OCI-LY3 (cell line): Measurements from ENCODE around the gene VAV2.

Source experiments
- H2AFZ ChIP-seq: fragments of 200-600, 300-600 bp; shearing (Covaris generic); 2 replicates; pipeline ENCODE4 v1.6.0; 2014; ENCODE audit warnings: antibody characterized with exemption, low read depth, low read length
- H3K27ac ChIP-seq: fragments of 200-600, 300-600 bp; sonication (generic); 2 replicates; pipeline ENCODE4 v1.5.1; 2014; ENCODE audit warnings: mild to moderate bottlenecking, low read length, moderate library complexity, mixed read lengths
- H3K27me3 ChIP-seq: fragments of 200-600, 300-600 bp; sonication (generic); 2 replicates; pipeline ENCODE4 v1.6.1; 2014; ENCODE audit warnings: low read depth, low read length, mixed read lengths
- H3K36me3 ChIP-seq: fragments of 200-600, 300-600 bp; sonication (generic); replicated peaks from 2 replicates; pipeline ENCODE3; 2014; ENCODE audit warnings: low read depth, low read length, mixed read lengths
- H3K4me1 ChIP-seq: fragments of 300-600, 200-600 bp; sonication (generic); 2 replicates; pipeline ENCODE4 v1.6.1; 2014; ENCODE audit warnings: low read length, mixed read lengths
- H3K4me2 ChIP-seq: fragments of 200-600, 300-600 bp; sonication (generic); 2 replicates; pipeline ENCODE4 v1.6.1; 2014; ENCODE audit warnings: low read length, mixed read lengths
- H3K4me3 ChIP-seq: fragments of 300-600, 200-600 bp; sonication (generic); 2 replicates; pipeline ENCODE4 v1.5.1; 2014; ENCODE audit warnings: antibody characterized with exemption, mild to moderate bottlenecking, low read length, moderate library complexity
- H3K79me2 ChIP-seq: fragments of 300-600, 200-600 bp; shearing (Covaris generic); 2 replicates; pipeline ENCODE4 v1.6.1; 2014; ENCODE audit warnings: mild to moderate bottlenecking, low read length, mixed read lengths
- H3K9ac ChIP-seq: fragments of 300-600, 200-600 bp; shearing (Covaris generic); 2 replicates; pipeline ENCODE4 v1.6.0; 2014; ENCODE audit warnings: mild to moderate bottlenecking, low read length, moderate library complexity
- H3K9me3 ChIP-seq: fragments of 200-600, 300-600 bp; shearing (Covaris generic); 2 replicates; pipeline ENCODE4 v1.6.1; 2014; ENCODE audit warnings: low read length, mixed read lengths; ENCODE audit not compliant: insufficient read depth
- H4K20me1 ChIP-seq: fragments of 200-600, 300-600 bp; sonication (generic); 2 replicates; pipeline ENCODE4 v1.6.1; 2016; ENCODE audit warnings: low read length, mixed read lengths; ENCODE audit not compliant: insufficient read depth
- CTCF ChIP-seq: fragments of 200-600, 300-600 bp; sonication (generic); IDR thresholded peaks from 2 replicates; pipeline ENCODE4 v1.5.1; 2014; ENCODE audit warnings: antibody characterized with exemption, low read length, low read depth
- EZH2phosphoT487 ChIP-seq: fragments of 200-600 bp; shearing (Covaris generic); IDR thresholded peaks from 2 replicates; pipeline ENCODE4 v1.6.1; 2018; ENCODE audit warnings: antibody characterized with exemption, mixed run types, low read depth

The VAV2 gene

GRCh38 chr9:134007571-134007970 is 15.4 kb upstream of the VAV2 start:
- Histone ChIP-seq H3K9me3 (no peaks in the 10 kb centered on the region), H3K79me2 (no peaks in the 10 kb centered on the region), H3K4me3 (no peak overlapping the region), H3K36me3 (no peaks in the 10 kb centered on the region), H3K27me3 (peaks cover 12% of the 10 kb centered on the region; the same call in 1 of the 2 replicates), H3K9ac (no peak overlapping the region), H2AFZ (no peak overlapping the region), H3K4me2 (no peak overlapping the region), H3K27ac (no peak overlapping the region), H3K4me1 (no peaks in the 10 kb centered on the region), H4K20me1 (no peaks in the 10 kb centered on the region)
- TF ChIP-seq EZH2phosphoT487 (no peak), CTCF (no peak)

DNA sequence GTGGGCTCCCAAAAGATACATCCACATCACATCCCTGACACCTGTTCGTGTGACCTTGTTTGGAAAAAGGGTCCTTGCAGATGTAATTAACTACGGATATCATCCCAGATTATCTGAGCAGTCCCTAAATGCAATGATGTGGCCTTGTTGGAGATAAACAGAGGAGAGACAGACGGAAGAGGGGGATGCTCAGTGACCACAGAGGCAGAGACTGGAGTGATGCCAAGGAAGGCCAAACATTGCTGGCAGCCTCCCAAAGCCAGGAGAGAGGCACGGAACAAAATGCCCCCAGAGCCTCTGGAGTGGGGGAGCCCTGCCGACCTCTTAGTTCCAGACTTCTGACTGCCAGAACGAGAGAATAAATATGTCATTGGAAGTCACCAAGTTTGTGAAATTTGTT is 15.0 kb upstream of the VAV2 start:
- H3K36me3 ChIP-seq = no peaks in the 10 kb centered on the region
- no peak overlapping the region for H3K4me2 ChIP-seq
- H4K20me1 ChIP-seq = no peaks in the 10 kb centered on the region
- peaks cover 12% of the 10 kb centered on the region; the same call in 1 of the 2 replicates for H3K27me3 ChIP-seq
- no peak overlapping the region for H2AFZ ChIP-seq
- H3K27ac ChIP-seq = no peak overlapping the region
- H3K9me3 ChIP-seq = no peaks in the 10 kb centered on the region
- no peak overlapping the region for H3K9ac ChIP-seq
- no peaks in the 10 kb centered on the region for H3K79me2 ChIP-seq
- TF ChIP-seq CTCF (no peak), EZH2phosphoT487 (no peak)
- H3K4me3 ChIP-seq = no peak overlapping the region
- no peaks in the 10 kb centered on the region for H3K4me1 ChIP-seq

DNA sequence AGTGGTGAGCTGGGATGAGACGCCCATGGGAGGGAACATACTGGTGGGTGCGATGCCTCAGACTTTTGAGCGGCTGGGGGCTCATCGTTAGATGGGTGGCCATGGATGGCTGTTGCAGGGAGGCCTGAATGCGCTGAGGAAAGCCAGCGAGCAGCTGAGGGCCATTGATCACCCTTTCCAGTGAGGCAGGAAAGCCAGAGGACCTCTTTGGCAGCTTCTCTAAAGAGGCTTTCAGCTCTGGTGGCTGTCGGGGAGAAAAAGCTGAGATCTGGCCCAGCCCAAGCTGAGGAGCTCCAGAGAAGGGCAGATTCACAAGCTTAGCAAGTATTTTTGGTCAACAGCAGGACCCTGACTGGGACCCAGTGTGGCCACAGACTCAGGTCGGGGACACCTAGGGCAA is 13.3 kb upstream of the VAV2 start:
- no peak overlapping the region for H3K27ac ChIP-seq
- no peak overlapping the region for H3K4me2 ChIP-seq
- no peak overlapping the region for H3K4me3 ChIP-seq
- TF ChIP-seq CTCF (no peak), EZH2phosphoT487 (no peak)
- H3K9me3 ChIP-seq = no peaks in the 10 kb centered on the region
- H3K27me3 ChIP-seq = peaks cover 12% of the 10 kb centered on the region; the same call in 1 of the 2 replicates
- no peaks in the 10 kb centered on the region for H3K36me3 ChIP-seq
- no peak overlapping the region for H3K9ac ChIP-seq
- no peaks in the 10 kb centered on the region for H4K20me1 ChIP-seq
- H3K4me1 ChIP-seq = no peaks in the 10 kb centered on the region
- no peaks in the 10 kb centered on the region for H3K79me2 ChIP-seq
- no peak overlapping the region for H2AFZ ChIP-seq

DNA sequence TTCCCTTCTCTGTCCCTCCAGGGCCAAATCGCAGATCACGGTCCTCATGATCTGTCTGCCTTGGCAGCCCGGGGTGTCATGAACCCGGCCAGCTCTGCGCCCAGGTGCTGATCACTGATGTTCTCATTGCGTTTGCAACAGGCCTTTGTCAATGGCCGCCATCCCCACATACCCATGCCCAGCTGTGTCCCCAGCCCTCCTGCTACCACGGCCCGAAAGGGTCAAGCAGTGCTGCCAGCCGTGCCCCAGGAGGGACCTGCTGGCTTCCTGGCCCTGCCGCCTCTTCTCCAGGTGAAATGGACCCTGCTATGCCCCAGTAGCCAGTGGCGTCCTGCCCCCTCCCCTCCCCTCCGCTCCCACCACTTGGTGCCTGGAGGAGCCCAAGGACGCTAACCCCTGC is 12.8 kb upstream of the VAV2 start:
- Histone ChIP-seq H3K27me3 (peaks cover 12% of the 10 kb centered on the region; the same call in 1 of the 2 replicates), H3K4me3 (no peak overlapping the region)

More for the DNA sequence above, 12.8 kb upstream of the VAV2 start:
- Histone ChIP-seq H3K79me2 (no peaks in the 10 kb centered on the region), H3K9ac (no peak overlapping the region), H4K20me1 (no peaks in the 10 kb centered on the region), H3K9me3 (no peaks in the 10 kb centered on the region), H2AFZ (no peak overlapping the region), H3K4me2 (no peak overlapping the region), H3K4me1 (no peaks in the 10 kb centered on the region), H3K36me3 (no peaks in the 10 kb centered on the region), H3K27ac (no peak overlapping the region)
- TF ChIP-seq EZH2phosphoT487 = no peak
